ENCODE results near the gene FCN1.
"Not testable (repeated sequence)": the region's sequence is repeated elsewhere in the genome, so short reads cannot be mapped to it uniquely, and the experiment has no call there.

DNA sequence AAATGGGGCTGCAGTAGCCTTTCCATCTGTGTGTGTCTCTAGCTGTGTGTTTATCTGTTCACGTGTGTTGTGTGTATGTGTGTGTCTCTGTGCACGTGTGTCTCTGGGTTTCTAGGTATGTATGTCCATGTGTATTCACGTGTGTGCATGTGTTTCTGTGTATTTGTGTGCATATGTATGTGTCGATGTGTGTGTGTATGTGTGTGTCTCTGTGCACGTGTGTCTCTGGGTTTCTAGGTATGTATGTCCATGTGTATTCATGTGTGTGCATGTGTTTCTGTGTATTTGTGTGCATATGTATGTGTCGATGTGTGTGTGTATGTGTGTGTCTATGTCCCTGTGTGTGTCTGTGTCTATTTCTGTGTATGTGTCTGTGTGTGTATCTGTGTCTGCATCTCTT is 38.7 kb upstream of the FCN1 start:
- TF ChIP-seq CTCF, POLR2A, EP300, POLR2AphosphoS5 (IDR thresholded peaks at IDR 0.05): not testable (repeated sequence)
